NCI-H82 (cell line): ENCODE results near the gene ZNF652.
"Not testable (repeated sequence)": the region's sequence is repeated elsewhere in the genome, so short reads cannot be mapped to it uniquely, and the experiment has no call there.

Experiments
- DNase-seq: peaks from one replicate; lab custom pipeline; 2025; lab: John Stamatoyannopoulos, UW

ZNF652 gene

DNA sequence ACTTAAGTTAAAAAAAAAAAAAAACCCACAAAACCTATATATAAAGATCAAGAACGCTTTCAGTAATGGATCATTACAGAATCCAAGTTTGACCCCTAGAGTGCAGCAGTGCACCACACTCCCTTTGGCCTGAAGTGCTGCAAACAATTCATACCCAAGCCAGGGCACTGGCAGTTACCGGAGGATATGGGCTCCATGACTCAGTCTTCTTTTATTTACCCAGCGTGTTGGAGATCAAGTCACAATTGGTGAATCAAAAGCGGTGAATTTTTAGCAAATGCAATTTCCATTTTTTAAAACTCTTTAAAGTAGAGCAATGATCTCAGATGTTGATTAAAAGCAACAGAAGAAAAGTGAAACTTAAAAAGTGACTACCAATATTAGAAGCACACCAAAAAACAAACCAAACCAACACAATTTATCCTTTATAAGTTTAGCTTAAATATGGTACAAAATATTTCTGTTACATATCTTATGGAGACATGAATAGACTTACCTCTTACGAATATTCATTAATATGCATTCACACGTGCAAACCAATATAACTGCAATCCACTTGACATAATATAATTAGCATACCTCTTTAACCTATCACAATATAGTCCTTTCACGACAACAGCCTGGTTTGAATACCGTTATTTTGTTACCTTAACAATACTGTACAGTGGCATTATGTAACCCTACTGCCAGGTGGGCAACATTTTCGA is 46.3 kb downstream of the ZNF652 start:
- DNase-seq: peak; percentile 71

DNA sequence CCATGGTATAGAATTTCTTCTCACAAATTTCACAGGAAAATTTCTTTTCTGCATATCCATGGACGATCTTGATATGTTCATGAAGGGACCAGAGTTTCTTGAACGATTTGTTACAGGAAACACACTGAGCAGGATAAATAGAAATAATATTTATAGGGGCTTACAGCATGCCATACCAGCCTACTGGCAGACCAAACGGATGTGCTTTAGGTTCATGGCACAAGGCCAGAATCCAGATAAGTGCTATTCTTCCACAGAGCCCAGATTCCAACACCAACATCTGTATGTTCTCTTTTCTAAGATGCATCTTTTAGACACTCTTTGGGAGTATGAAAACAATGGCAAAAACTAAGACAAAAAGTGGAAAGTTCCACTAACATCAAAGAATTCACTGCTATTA is 49.3 kb downstream of the ZNF652 start:
- DNase-seq: no peak

DNA sequence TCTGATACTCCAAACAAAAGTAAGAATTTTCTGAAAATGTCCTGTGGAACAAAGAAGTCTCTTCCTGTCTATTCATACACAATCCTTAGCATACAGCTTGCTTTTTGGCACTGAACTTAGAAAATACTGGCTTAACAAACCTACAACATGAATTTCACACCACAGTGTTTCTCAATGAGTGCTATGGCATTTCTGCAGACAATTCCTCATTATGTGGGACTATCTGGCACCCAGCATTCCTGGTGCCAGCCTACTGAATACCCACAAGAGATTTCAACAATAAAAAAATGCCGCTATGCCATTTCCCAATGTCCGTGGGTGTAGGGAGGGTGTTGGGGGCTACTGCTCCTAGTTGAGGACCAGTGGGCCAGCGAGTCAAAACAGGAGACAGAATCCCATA is 62.1 kb downstream of the ZNF652 start:
- no peak for DNase-seq

DNA sequence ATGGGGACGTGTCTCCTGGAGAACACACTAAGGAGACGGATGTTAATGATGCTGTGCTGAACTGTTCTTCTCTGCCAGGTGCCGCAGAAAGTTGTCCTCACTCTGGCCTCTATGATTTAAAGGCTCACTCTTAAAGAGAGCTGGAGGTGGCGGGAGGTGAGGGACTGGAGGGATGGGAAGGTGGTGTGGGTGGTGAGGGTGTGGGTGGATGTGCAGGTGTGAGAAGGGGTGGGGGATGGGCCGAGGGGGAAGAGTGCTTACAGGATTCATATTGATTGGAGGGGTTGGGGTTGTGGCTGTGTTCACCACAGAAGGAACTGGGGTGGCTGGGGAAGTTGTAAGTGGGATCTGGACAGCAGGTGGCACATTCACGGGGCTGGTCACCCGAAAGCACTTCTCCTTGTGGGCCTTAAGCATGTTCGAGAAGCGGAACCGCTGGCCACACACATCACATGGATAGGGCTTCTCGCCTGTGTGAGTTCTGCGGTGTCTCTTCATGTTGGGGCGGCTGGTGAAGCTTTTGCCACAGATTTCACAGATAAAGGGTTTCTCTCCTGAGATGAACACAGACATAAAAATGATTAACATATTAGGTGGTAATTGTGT is 63.6 kb downstream of the ZNF652 start:
- DNase-seq: no peak

DNA sequence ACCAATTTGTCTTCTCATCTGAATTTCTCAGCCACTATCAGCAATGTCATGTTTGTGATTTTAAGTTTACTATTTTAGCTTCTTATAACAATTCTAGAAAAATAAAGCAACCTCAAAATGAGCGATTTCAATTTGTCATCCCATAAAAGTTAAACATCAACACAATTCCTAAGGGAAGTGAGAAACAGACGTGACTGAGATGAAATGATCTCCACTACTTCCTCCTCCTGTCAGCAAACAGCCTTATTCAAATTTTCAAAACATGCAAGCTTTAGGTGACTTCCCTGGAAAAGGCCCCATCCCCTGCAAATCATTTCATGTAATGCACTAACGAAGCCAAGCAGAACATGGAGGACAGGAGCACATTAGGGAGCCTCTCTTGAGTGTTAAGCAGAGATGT is 64.9 kb downstream of the ZNF652 start:
- DNase-seq: no peak

DNA sequence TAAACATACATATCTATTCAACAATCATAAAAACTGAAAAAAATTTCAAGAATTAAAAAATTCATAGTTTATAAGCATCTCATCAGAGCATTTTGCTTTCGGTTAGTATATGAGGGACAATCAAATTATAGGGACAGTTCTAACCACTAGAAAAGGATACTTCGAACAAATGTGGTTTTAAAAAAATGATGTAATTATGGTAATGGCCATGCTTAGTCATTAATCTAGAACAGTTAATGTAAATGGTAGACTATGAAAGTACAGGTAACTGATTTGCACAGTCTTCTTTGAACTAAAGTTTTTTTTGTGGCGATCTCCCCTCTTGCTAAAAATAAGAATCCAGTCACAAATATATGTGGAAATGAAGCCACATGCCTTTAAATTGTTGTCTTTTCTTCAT is 67.9 kb downstream of the ZNF652 start:
- no peak for DNase-seq

DNA sequence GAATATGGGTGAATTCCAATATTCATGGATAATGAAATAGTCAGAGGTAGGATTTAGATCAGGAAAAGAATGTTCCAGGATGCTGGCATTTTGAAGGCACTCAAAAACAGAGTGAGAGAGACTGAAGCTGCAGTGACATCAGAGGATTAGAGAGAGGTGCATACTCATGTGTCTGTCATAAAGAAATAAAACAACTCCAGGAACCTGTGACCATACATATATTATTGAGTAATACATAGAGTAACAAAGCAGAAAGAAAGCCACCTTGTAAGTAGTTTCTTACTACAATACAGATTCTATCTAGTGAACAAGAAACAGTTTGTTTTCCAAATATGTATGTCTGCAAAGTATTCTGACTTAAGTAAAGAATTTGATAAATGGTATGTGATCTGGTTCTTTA is 69.1 kb downstream of the ZNF652 start:
- DNase-seq: no peak

DNA sequence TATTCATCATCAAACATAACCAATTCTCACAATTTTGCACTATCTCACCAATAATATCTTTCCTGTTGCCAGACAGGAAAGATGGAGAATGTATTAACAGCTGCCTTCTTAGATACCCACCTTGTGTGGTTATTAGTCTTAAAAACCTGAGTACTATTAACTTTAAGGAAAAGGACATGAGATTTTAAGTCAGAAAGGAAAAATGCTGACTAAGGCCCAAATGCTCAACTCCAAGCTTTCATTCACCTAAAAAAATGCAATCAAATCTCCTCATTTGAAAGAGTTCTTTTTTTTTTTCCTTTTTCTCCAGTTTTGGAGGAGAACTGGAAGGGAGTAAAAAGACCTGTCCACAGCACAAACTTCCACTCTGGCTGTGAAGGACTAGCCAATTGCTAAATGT is 70.1 kb downstream of the ZNF652 start:
- no peak for DNase-seq

DNA sequence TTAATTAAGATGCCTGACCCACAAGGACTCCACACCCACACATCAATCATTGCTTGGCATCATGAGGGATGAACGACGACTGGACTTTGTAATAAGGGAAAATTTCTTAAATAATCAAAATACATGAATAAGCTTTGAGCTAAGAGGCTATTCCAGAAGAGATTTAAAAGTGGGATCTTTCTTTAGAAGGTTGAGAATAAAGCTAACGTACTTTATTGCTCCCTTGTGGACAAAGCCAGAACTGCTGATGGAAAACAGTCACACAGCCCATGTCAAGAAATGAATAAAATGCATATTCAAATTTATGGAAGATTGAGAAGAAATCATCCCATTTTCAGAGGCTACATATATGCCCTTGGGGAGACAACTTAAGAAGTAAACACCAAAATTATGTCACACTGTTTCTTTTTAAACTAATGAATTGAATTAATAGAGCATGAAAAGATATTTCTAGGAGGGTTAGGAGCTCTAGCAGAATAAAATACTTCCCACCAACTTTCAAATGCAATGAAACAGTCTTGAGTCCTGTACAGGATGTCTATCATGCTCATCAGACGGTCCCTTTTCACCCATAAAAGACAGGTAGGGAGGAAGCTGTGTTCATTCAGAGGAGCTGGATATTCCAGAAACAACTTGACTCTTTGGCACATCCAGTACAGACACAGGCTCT is 71.2 kb downstream of the ZNF652 start:
- peak; percentile 46 for DNase-seq

DNA sequence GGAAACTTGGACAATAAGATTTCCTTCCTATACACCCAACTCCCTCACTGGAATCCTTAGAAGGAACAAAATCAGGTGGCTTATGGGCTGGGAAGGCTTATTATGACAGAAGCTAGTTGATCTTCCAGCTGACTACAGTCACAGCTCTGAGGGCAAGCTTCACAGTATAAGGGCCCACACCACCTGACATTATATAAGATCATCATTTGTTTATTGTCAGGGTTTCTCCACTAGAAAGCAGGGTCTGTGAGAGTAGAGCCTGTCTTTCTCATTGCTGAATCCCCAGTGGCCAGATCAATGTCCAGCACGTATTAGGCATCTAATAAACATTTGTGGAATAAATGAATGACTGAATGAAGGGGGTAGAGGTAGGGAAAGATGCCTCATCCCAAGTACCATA is 73.7 kb downstream of the ZNF652 start:
- DNase-seq: no peak

DNA sequence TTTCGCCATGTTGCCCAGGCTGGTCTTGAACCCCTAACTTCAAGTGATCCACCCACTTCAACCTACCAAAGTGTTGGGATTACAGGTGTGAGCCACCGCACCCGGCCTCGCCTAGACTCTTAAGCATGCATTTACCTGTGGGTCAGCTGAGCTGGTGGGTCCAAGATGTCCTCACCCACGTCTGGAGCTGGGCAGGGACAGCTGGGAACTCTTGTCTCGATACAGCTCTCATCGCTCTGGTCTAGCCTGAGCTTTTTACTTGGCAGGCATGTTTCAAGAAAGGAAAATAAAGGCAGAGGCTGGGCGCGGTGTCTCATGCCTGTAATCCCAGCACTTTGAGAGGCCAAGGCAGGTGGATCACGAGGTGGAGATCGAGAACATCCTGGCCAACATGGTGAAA is 74.6 kb downstream of the ZNF652 start:
- no peak for DNase-seq

DNA sequence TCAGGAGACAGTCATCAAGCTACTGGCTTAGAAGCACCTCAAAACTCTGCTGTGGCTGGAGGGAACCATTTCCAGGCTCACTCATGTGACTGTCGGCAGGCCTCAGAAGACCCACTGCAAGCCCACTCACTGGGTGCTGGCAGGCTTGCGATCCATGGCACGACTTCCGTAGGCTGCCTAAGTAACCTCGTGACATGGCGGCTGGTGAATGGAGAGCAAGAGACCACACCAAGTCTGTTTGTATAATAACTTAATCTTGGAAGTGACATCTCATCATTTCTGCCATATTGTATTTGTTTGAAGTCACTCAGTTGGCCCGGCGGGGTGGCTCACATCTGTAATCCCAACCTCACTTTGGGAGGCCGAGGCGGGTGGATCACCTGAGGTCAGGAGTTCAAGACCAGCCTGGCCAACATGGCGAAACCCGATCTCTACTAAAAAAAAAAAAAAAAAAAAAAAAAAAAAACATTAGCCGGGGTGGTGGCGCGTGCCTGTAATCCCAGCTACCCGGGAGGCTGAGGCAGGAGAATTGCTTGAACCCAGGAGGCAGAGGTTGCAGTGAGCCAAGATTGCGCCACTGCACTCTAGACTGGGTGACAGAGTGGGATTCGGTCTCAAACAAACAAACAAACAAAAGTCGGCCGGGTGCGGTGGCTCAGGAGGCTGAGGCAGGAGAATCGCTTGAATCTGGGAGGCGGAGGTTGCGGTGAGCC is 75.6 kb downstream of the ZNF652 start:
- DNase-seq: not testable (repeated sequence)

DNA sequence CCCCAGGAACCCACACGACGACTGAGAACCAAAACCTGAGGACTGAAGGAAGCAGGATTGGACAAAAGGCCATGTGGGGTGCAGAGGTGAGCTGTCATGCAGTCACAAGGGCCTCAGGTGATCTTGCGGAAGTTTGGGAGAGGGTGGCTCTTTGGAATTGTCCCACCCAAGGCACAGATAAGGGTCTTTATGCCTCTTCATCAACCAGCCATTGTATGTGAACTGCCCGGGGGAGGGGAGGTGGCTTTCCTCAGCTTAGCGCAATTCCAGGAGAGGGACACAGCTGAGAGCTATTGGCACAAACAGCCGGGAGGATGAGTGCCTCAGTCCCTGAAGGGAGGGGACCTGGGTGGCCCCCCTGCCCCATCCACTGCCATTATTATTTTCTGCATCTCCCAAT is 76.3 kb downstream of the ZNF652 start:
- DNase-seq: no peak

DNA sequence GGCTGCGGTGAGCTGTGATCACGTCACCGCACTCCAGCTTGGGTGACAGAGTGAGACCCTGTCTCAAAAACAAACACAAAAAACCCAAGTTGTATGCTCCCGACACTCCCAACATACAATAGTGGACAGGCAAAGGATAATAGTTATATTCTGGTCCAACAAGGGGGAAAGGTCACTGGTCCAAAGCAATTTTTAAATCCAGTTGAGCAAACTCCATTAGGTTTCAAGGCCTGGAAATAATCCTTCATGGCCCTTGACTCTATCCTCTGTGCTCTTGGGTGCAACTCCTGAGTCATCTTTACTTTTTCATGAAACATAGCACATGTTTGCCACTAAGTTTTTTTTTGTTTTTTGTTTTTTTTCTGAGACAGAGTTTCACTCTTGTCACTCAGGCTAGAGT is 81.1 kb downstream of the ZNF652 start:
- DNase-seq: no peak

DNA sequence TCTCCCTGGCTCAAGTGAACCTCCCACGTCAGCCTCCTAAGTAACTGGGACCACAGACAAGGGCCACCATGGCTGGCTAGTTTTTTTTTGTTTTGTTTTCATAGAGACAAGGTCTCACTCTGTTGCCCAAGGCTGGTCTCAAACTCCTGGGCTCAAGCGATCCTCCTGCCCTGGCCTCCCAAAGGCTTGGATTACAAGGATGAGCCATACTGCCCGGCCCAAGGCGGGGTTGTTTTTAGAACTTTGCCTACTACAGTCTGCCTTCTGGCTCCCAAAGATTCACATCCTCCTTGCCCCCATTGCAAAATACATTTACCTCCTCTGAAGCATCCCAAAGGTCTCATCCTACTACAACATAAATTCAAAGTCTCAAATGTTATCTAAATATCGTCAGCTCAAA is 82.0 kb downstream of the ZNF652 start:
- DNase-seq: no peak

DNA sequence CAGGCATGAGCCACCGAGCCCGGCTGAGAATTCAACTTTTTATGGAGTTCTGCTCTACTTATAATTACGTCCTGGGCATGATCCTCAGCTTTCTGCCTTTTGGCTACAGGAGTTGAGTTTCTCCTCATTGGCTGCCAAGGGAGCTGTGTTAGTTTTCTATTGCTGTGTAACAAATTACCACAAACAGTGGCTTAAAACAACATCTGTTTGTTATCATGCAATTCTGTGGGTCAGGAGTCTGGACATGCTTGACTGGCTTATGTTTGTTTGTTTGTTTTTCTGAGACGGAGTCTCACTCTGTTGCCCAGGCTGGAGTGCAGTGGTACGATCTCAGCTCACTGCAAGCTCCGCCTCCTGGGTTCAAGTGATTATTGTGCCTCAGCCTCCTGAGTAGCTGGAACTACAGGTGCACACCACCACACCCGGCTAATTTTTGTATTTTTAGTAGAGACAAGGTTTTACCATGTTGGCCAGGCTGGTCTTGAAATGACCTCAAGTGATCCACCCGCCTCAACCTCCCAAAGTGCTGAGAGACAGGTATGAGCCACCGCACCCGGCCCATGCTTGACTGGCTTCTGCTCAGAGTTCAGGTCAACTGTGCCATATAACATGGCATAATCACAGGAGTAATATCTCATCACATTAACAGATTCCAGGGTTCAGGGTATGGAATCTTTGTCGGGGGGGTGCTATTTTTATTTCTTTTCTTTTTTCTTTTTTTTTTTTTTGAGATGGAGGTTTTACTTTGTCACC is 82.6 kb downstream of the ZNF652 start:
- DNase-seq: not testable (repeated sequence)

DNA sequence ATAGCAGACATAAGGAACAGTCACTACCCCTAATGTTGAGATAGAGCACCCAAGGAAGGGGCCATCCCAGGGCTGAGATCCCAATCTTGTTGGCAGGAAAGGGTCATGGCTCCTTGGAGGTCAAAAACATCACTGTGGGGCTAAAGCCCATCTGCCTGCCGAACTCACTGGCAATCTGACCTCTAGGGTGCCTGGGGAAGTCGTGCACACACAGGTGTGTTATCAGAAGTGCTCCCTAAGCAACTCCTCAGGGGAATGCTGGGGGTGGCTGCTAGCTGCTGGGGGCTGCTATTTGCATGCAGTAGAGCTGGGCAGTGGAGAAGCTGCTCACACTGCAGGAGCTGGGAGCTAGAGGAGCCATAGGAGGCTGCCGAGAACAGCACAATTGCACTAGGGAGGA is 84.0 kb downstream of the ZNF652 start:
- no peak for DNase-seq

DNA sequence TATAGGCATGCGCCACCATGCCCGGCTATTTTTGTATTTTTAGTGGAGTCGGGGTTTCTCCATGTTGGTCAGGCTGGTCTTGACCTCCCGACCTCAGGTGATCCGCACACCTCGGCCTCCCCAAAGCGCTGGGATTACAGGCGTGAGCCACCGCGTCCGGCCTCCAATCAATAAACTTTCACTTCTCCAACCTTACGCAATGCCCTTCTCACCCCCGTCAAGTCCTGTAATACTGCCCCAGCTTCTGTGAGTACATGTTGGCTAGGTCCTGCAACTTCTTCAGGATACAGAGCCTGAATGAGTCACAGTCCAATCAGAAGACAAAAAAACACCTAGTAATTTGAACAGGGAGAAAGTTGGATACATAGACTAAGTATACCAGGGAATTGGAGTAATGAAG is 84.4 kb downstream of the ZNF652 start:
- no peak for DNase-seq

DNA sequence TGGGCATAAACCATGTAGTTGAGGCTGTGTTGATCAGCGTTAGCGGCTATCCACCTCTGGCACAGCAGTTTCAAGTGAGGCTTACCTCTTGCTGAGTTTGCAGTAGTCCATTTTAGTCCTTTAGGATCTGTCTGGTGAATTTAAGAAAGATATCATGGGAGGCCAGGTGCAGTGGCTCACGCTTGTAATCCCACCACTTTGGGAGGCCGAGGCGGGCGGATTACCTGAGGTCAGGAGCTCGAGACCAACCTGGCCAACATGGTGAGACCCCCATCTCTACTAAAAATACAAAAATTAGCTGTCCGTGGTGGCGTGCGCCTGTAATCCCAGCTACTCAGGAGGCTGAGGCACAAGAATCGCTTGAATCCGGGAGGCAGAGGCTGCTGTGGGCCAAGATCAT is 86.1 kb downstream of the ZNF652 start:
- DNase-seq: not testable (repeated sequence)

DNA sequence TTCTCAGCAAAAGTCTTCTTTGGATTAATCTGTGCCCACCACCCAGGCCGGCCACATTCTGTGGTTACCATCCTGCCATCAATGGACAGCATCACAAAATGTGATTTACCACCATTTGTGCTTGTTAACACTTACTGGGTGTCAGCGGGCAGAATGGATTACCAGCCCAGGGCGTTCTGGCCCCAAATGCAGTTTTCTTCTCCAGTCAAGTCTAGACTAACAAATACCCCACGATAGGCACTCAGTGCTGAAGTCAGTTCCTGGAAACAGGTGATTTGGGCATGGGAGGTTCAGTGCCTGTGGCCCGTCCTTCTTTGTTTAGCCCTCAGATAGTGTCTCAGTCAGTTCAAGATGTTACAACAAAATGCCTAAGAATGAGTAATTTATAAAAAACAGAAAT is 92.7 kb downstream of the ZNF652 start:
- no peak for DNase-seq

DNA sequence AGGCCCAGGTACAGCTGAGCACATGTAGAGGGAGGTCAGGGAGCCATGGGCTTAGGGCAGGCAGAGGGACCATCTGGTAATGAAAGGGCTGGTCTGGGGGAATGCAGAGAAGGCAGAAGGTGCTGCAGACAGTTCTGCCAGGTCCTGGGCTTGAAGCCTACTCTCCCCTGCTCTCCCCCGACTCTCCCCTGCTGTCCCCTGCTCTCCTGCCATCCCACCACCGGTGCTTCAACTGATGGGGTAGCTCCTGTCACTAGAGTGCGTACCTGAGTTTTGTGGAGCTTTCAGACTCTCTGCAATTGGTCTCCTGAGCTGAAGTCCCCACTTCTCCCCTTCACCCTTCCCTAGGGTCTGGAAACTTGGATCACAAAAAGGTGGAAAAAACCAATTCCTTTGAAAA is 94.1 kb downstream of the ZNF652 start:
- DNase-seq: no peak

DNA sequence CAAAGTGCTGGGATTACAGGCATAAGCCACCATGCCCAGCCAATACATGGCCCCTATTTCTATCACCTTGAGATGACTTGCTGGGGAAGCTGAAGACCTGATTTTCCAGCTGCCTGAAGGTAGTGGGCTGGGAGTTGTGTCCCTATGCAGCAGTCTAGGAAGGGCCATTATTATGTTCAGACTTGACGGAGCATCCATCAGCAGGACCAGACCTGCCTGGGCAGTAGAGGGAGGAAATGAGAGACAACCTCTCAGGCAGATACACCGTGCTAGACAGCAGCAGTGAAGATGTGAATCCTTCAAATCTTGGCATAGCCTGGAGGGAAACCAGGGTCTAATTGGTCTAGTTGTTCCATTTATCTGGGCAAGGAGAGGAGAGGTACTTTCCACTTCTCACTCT is 95.8 kb downstream of the ZNF652 start:
- DNase-seq: no peak
